ENCODE data around the gene GAB2. TPM values are rescaled to one million over a fixed set of nuclear protein-coding genes. Genes with fewer than 3 reads are reported as not detected.
A peak's percentile ranks its signal among the peaks of the same experiment; 100 is the strongest.

GAB2 gene
- total and polyA plus RNA-seq, 2 of the 13 experiments (the other 11 are each of a cell fraction or from before 2014, with no cell fraction given) = 4.1 to 8.6 TPM

DNA sequence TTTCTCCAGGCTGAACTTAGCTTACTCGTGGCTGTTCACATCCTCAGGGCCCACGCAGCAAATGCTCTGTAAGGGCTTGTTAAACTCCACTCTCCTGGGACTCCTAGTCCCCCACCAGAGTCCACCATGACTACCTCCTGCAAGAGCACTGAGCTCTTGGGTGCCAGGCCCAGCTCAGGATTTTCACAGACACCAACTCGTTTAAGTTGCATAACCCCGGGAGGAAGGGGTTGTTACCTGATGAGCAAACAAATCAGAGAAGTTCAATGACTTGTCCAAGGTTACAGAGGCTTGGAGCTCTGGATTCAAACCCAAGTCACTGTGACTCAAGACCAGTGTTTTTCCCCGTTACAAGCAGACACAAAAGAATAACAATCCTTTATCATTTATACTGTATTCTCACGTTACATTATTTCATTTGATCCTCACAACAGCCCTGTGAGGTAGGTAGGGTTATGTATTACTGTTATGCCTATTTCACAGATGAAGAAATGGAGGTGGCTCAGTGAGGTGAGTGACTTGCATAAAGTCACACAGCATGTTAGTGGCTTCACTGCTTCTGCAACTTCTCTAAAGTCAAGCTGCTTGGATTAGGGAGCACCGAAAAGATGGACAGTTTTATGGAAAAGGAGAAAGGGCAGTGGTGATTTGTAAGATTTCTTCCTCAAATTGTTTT is 246.6 kb downstream of the GAB2 start (continued):
- TF ChIP-seq TFAP4 (IDR thresholded peaks at IDR 0.05; ENCODE audit: borderline replicate concordance, low read depth) = no peak
- no peak for TF ChIP-seq ZSCAN20 (CRISPR knock-in tag; IDR thresholded peaks at IDR 0.05; ENCODE audit: borderline replicate concordance)
- TF ChIP-seq, protein P1, sequence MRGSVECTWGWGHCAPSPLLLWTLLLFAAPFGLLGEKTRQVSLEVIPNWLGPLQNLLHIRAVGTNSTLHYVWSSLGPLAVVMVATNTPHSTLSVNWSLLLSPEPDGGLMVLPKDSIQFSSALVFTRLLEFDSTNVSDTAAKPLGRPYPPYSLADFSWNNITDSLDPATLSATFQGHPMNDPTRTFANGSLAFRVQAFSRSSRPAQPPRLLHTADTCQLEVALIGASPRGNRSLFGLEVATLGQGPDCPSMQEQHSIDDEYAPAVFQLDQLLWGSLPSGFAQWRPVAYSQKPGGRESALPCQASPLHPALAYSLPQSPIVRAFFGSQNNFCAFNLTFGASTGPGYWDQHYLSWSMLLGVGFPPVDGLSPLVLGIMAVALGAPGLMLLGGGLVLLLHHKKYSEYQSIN (CRISPR knock-in tag; IDR thresholded peaks at IDR 0.05; ENCODE audit: borderline replicate concordance) = no peak
- TF ChIP-seq UBTF (CRISPR knock-in tag; IDR thresholded peaks at IDR 0.05) = no peak
- no peak for TF ChIP-seq POLR2AphosphoS2 (IDR thresholded peaks at IDR 0.05; ENCODE audit: low read depth, low read length)
- no peak for TF ChIP-seq GLI4 (CRISPR knock-in tag; IDR thresholded peaks at IDR 0.05; ENCODE audit: borderline replicate concordance)
- TF ChIP-seq KMT2B (CRISPR knock-in tag; IDR thresholded peaks at IDR 0.05) = no peak
- no peak for TF ChIP-seq ZNF343 (CRISPR knock-in tag; IDR thresholded peaks at IDR 0.05)
- TF ChIP-seq TCF12 (IDR thresholded peaks at IDR 0.05) = no peak
- TF ChIP-seq TCF12 (CRISPR knock-in tag; IDR thresholded peaks at IDR 0.05) = no peak
- no peak for TF ChIP-seq EED (CRISPR knock-in tag; IDR thresholded peaks at IDR 0.05)
- TF ChIP-seq SIX4 (CRISPR knock-in tag; IDR thresholded peaks at IDR 0.05) = no peak
- TF ChIP-seq KLF15 (CRISPR knock-in tag; IDR thresholded peaks at IDR 0.05; ENCODE audit: borderline replicate concordance) = no peak
- TF ChIP-seq MYNN (CRISPR knock-in tag; IDR thresholded peaks at IDR 0.05; ENCODE audit: low read depth) = no peak
- no peak for TF ChIP-seq ZBTB7B (CRISPR knock-in tag; IDR thresholded peaks at IDR 0.05)
- TF ChIP-seq, protein P2, sequence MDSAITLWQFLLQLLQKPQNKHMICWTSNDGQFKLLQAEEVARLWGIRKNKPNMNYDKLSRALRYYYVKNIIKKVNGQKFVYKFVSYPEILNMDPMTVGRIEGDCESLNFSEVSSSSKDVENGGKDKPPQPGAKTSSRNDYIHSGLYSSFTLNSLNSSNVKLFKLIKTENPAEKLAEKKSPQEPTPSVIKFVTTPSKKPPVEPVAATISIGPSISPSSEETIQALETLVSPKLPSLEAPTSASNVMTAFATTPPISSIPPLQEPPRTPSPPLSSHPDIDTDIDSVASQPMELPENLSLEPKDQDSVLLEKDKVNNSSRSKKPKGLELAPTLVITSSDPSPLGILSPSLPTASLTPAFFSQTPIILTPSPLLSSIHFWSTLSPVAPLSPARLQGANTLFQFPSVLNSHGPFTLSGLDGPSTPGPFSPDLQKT (CRISPR knock-in tag; IDR thresholded peaks at IDR 0.05; ENCODE audit: borderline replicate concordance) = no peak
- TF ChIP-seq KLF16 (CRISPR knock-in tag; IDR thresholded peaks at IDR 0.05) = 0 out of 4 replicates have a peak, but pooled peaks of 1 of the 2 experiments have one; percentile 50
- TF ChIP-seq ZMAT3 (CRISPR knock-in tag; conservative IDR thresholded peaks at IDR 0.05) = no peak
- TF ChIP-seq ZNF777 (CRISPR knock-in tag; IDR thresholded peaks at IDR 0.05) = no peak
- TF ChIP-seq KDM1A (CRISPR knock-in tag; IDR thresholded peaks at IDR 0.05) = peak; percentile 71
- no peak for TF ChIP-seq JARID2 (CRISPR knock-in tag; IDR thresholded peaks at IDR 0.05; ENCODE audit: insufficient replicate concordance)
